ENCODE data around the gene PCDH10. TPM values are rescaled to one million over a fixed set of nuclear protein-coding genes. Genes with fewer than 3 reads are reported as not detected.

The PCDH10 gene
- total and polyA plus RNA-seq, 9 of the 15 experiments (the other 6 are each of a cell fraction or from before 2014, with no cell fraction given): 0.04 to 1.4 (median 0.29) TPM

- intact Hi-C loops (cut with micrococcal nuclease): no loop called here
- ATAC-seq (no peak), DNase-seq (ENCODE audit: extremely low read depth in 1 of 4, low spot score in 3 of 4) (no peak), FAIRE-seq (no peak)
- no peak overlapping the region for H3K27ac ChIP-seq (ENCODE audit: extremely low read depth, low read depth, low read length)
- no peak overlapping the region for H3K9ac ChIP-seq (ENCODE audit: insufficient read depth in 1 of 2, low read depth in 2 of 2, low read length in 2 of 2)
- ChIA-PET CTCF (ENCODE audit: low intra/inter-chr PET ratio) (no interaction called here), POLR2A (no interaction called here)
- 0% methylated on average over 3 of the region's 3 CpGs for WGBS (ENCODE audit: insufficient coverage, low coverage, missing lambda C conversion rate)
- no peak overlapping the region for H2AFZ ChIP-seq (ENCODE audit: low read depth, low read length)
- BruUV-seq (replicated peaks): no TSS peak
- no peaks in the 10 kb centered on the region for H3K79me2 ChIP-seq (ENCODE audit: control insufficient read depth, insufficient read depth, low read length)
- no peaks in the 10 kb centered on the region for H4K20me1 ChIP-seq (replicated peaks; ENCODE audit: control insufficient read depth, insufficient read depth, low read length)
- H3K4me3 ChIP-seq: no peak overlapping the region
- H3K4me2 ChIP-seq (ENCODE audit: insufficient read depth, low read length): no peak overlapping the region
- no peaks in the 10 kb centered on the region for H3K36me3 ChIP-seq (ENCODE audit: control insufficient read depth, insufficient read depth, low read length)
- TF ChIP-seq ILF3 (IDR thresholded peaks at IDR 0.05; ENCODE audit: borderline replicate concordance): no peak
- TF ChIP-seq ZNF347 (CRISPR knock-in tag; IDR thresholded peaks at IDR 0.05; ENCODE audit: low read depth): no peak
- no peak for TF ChIP-seq ZNF512 (tag; IDR thresholded peaks at IDR 0.05)
- no peak for TF ChIP-seq CREB3L1 (IDR thresholded peaks at IDR 0.05; ENCODE audit: borderline replicate concordance, low read depth)
- TF ChIP-seq C11orf30 (IDR thresholded peaks at IDR 0.05; ENCODE audit: low read depth): no peak
- no peak for TF ChIP-seq KDM2B (CRISPR knock-in tag; IDR thresholded peaks at IDR 0.05)
- TF ChIP-seq SETDB1 (IDR thresholded peaks at IDR 0.05; ENCODE audit: low read length): no peak
- no peak for TF ChIP-seq POU5F1 (IDR thresholded peaks at IDR 0.05; ENCODE audit: borderline replicate concordance, low read depth, low read length, partially characterized antibody)
- no peak for TF ChIP-seq SNIP1 (IDR thresholded peaks at IDR 0.05; ENCODE audit: low read depth)
- TF ChIP-seq MYC (IDR thresholded peaks at IDR 0.05; ENCODE audit: low read depth, low read length): no peak
- no peak for TF ChIP-seq MYC (CRISPR knock-in tag; IDR thresholded peaks at IDR 0.05; ENCODE audit: borderline replicate concordance, low read depth)
- H3K9me3 ChIP-seq (replicated peaks; ENCODE audit: control insufficient read depth, insufficient read depth, low read depth, low read length): no peaks in the 10 kb centered on the region
- in situ Hi-C loops (cut with MboI): no loop called here
- no peaks in the 10 kb centered on the region for H3K4me1 ChIP-seq (replicated peaks in 1 of 2; ENCODE audit: control insufficient read depth in 2 of 2, insufficient read depth in 2 of 2, low read length in 2 of 2)
- no peaks in the 10 kb centered on the region for H3K9me1 ChIP-seq (ENCODE audit: control insufficient read depth, insufficient read depth, low read length)
- H3K27me3 ChIP-seq (ENCODE audit: control insufficient read depth in 2 of 2, insufficient read depth in 2 of 2, low read length in 2 of 2): no peaks in the 10 kb centered on the region
These were observed 12.3 kb upstream of the PCDH10 start for GRCh38 chr4:133136833-133137232.

All from K562 (cell line).